Keratinocyte (primary cell): ENCODE measurements around the gene TBCD.

Source experiments
- CTCF ChIP-seq, 3 experiments: IDR thresholded peaks in 1 of 3; conservative IDR thresholded peaks in 1 of 3; optimal IDR thresholded peaks in 1 of 3; 2 replicates in 2 of 3; 3 replicates in 1 of 3; pipeline versions ENCODE3 to v1.5.1; 2011; ENCODE audit warnings: low read length in 3 of 3, mild to moderate bottlenecking in 3 of 3, moderate library complexity in 2 of 3, control low read depth in 1 of 3, inconsistent platforms in 1 of 3; ENCODE audit not compliant: insufficient read depth in 2 of 3; ENCODE audit errors: extremely low read depth in 1 of 3
- EZH2 ChIP-seq: IDR thresholded peaks from one replicate; pipeline ENCODE4 v1.6.1; 2012; ENCODE audit warnings: inconsistent platforms, mild to moderate bottlenecking, low read length, moderate library complexity

- TF ChIP-seq CTCF (optimal IDR thresholded peaks at IDR 0.05 in 1 of 3, IDR thresholded peaks at IDR 0.05 in 1 of 3, conservative IDR thresholded peaks at IDR 0.05 in 1 of 3; ENCODE audit: extremely low read depth in 1 of 3, insufficient read depth in 2 of 3, low read length in 3 of 3) (no peak), EZH2 (no peak)
These were observed 110.3 kb downstream of the TBCD start for GRCh38 chr17:82862191-82862590.
